ENCODE data around the gene CCR3.

CCR3 gene

DNA sequence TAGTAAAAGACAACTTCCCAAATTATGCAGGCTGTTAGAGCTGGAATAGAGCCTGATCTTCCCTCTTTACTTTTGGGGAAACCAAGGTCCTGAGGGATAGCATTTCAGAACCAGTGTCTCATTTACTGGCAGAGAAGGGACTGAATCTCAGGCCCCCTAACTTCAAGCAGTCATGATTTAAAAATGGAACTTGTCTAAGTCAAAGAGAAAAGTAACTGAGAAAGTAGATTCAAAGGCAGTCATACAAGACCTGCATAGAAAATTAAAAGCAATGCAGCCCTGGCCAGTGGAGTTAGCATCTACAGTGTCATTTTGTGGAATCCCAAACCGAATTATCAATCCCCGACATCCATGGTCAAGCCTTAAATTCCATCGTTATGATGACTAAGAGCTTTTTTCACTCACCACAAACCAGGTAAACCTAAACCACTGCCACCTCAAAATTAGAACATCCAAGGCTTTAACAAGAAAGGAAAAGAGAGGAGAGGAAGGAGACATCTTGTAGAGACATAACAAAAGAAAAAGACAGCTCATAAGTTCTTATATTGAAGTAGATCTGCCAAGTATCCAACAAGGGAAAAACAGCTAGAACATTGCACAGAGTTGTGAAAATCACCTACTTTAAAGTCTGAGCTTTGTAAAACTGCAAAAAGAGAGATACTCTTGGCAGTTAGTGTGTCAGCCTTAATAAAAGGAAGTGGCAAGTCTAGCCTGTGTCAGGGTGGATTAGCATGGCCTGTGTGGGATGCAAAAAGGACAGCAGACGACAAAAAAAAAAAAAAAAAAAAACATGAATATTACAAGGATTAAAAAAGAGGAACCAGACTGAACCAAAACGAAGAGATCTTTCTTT, 57.6 kb downstream of the CCR3 start:
- Mint-ChIP-seq H3K9me3 (peaks cover 0 to 8% of the 10 kb centered on the region in 2 donors), H3K4me1 (ENCODE audit: low read depth in 2 of 2) (peaks cover 60 to 67% of the 10 kb centered on the region in 2 donors), H3K36me3 (ENCODE audit: insufficient read depth) (peaks cover 13% of the 10 kb centered on the region), H3K4me3 (peak overlapping the region; percentile 66 to 79), H3K27ac (peak overlapping the region; percentile 94), H3K27me3 (no peaks in the 10 kb centered on the region)
- peak; percentile 79 for ATAC-seq (replicated peaks)
- DNase-seq: no peak

DNA sequence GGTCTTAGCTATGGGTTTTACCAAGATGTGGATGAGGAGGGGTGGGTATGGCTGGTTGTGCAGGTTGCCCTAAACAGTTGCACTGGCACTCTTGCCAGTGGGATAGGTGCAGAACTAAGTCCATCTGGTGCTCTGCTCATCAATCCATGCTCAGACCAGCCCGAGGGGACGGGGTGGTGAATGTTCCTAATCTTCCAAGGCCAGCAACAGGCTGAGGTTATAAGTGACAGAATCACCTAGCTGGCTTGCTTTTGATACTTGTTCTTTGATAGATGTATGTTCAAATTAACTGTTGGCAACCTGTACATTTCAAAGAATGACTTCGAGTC, 58.2 kb downstream of the CCR3 start:
- DNase-seq (no peak), ATAC-seq (replicated peaks) (peak; percentile 12)
- H3K27me3 Mint-ChIP-seq: no peaks in the 10 kb centered on the region
- H3K36me3 Mint-ChIP-seq (ENCODE audit: insufficient read depth): peaks cover 13% of the 10 kb centered on the region
- H3K27ac Mint-ChIP-seq: peak overlapping the region; percentile 94
- peaks cover 0 to 8% of the 10 kb centered on the region in 2 donors for H3K9me3 Mint-ChIP-seq
- peaks cover 60 to 68% of the 10 kb centered on the region in 2 donors for H3K4me1 Mint-ChIP-seq (ENCODE audit: low read depth in 2 of 2)
- peak overlapping the region; percentile 66 to 79 for H3K4me3 Mint-ChIP-seq

DNA sequence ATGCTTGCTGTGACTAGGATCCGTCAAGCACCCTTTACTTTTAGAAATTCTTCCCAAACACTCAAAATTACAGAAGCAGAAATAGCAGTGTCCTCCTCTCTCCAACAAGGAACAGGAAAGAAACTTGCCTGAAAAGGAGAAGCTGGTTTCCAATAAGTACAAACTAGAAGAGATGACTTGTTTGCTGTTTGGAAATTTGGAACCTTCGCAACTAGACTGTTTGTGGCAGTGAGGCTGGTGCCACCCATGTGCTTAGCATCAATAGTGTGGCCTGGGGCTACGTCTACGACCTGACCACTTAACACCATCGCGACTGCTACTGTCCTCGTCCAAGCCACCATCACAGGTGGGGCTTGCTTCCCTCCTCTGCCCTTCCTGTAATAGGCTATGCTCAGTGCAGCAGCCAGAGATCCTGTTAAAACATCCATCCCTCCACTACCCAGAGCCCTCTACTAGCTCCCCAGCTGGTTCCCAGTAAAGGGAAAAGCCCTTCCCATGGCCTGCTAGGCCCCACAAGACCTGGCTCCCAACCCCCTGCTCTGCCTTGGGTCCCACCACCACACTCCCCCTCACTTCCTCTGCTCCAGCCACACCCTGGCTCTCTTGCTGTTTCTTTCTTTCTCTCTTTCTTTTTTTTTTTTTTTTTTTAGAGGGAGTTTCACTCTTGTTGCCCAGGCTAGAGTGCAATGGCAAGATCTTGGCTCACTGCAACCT, 59.0 kb downstream of the CCR3 start:
- ATAC-seq (replicated peaks) (no peak), DNase-seq (no peak)
- H3K27me3 Mint-ChIP-seq: no peaks in the 10 kb centered on the region
- peaks cover 13% of the 10 kb centered on the region for H3K36me3 Mint-ChIP-seq (ENCODE audit: insufficient read depth)
- H3K4me3 Mint-ChIP-seq: peak overlapping the region; percentile 66 to 79
- H3K9me3 Mint-ChIP-seq: peaks cover 0 to 8% of the 10 kb centered on the region in 2 donors
- peak overlapping the region; percentile 94 for H3K27ac Mint-ChIP-seq
- H3K4me1 Mint-ChIP-seq (ENCODE audit: low read depth in 2 of 2): peaks cover 56 to 65% of the 10 kb centered on the region in 2 donors

GRCh38 chr3:46303240-46303639, 61.0 kb downstream of the CCR3 start:
- H3K4me3 Mint-ChIP-seq: peak overlapping the region in 1 of 2 donors; percentile 14
- peaks cover 39 to 47% of the 10 kb centered on the region in 2 donors for H3K4me1 Mint-ChIP-seq (ENCODE audit: low read depth in 2 of 2)
- peaks cover 13% of the 10 kb centered on the region for H3K36me3 Mint-ChIP-seq (ENCODE audit: insufficient read depth)
- peak overlapping the region in 1 of 2 donors; percentile 94 for H3K27ac Mint-ChIP-seq
- no peaks in the 10 kb centered on the region for H3K9me3 Mint-ChIP-seq
- ATAC-seq (replicated peaks) (no peak), DNase-seq (no peak)
- H3K27me3 Mint-ChIP-seq: no peaks in the 10 kb centered on the region

- Mint-ChIP-seq H3K27ac (peak overlapping the region in 1 of 2 donors; percentile 13), H3K4me3 (no peak overlapping the region), H3K4me1 (ENCODE audit: low read depth in 2 of 2) (peaks cover 26 to 32% of the 10 kb centered on the region in 2 donors), H3K27me3 (no peaks in the 10 kb centered on the region), H3K9me3 (no peaks in the 10 kb centered on the region), H3K36me3 (ENCODE audit: insufficient read depth) (peaks cover 13% of the 10 kb centered on the region)
- no peak for ATAC-seq (replicated peaks)
- DNase-seq: no peak
Observed at GRCh38 chr3:46304739-46305138, 62.5 kb downstream of the CCR3 start.

- Mint-ChIP-seq H3K9me3 (no peaks in the 10 kb centered on the region), H3K27me3 (no peaks in the 10 kb centered on the region), H3K27ac (no peak overlapping the region), H3K4me1 (ENCODE audit: low read depth in 2 of 2) (peaks cover 3 to 5% of the 10 kb centered on the region in 2 donors), H3K36me3 (ENCODE audit: insufficient read depth) (no peaks in the 10 kb centered on the region), H3K4me3 (no peak overlapping the region)
- ATAC-seq (replicated peaks): no peak
- no peak for DNase-seq
Observed at GRCh38 chr3:46312991-46313390, 70.7 kb downstream of the CCR3 start.

GRCh38 chr3:46314517-46314916, 72.3 kb downstream of the CCR3 start:
- Mint-ChIP-seq H3K9me3 (no peaks in the 10 kb centered on the region), H3K36me3 (ENCODE audit: insufficient read depth) (no peaks in the 10 kb centered on the region), H3K27ac (no peak overlapping the region), H3K4me1 (ENCODE audit: low read depth in 2 of 2) (peaks cover 3% of the 10 kb centered on the region in 2 donors), H3K27me3 (no peaks in the 10 kb centered on the region), H3K4me3 (no peak overlapping the region)
- DNase-seq (no peak), ATAC-seq (replicated peaks) (no peak)

GRCh38 chr3:46316206-46316605, 73.9 kb downstream of the CCR3 start:
- H3K27ac Mint-ChIP-seq: no peak overlapping the region
- H3K4me1 Mint-ChIP-seq (ENCODE audit: low read depth in 2 of 2): peaks cover 3% of the 10 kb centered on the region in 2 donors
- ATAC-seq (replicated peaks) (no peak), DNase-seq (no peak)
- H3K9me3 Mint-ChIP-seq: no peaks in the 10 kb centered on the region
- no peaks in the 10 kb centered on the region for H3K36me3 Mint-ChIP-seq (ENCODE audit: insufficient read depth)
- no peak overlapping the region for H3K4me3 Mint-ChIP-seq
- H3K27me3 Mint-ChIP-seq: no peaks in the 10 kb centered on the region
